Measurements from ENCODE around the gene MYOM3.
"Not testable (repeated sequence)": the region's sequence is repeated elsewhere in the genome, so short reads cannot be mapped to it uniquely, and the experiment has no call there.

The MYOM3 gene

DNA sequence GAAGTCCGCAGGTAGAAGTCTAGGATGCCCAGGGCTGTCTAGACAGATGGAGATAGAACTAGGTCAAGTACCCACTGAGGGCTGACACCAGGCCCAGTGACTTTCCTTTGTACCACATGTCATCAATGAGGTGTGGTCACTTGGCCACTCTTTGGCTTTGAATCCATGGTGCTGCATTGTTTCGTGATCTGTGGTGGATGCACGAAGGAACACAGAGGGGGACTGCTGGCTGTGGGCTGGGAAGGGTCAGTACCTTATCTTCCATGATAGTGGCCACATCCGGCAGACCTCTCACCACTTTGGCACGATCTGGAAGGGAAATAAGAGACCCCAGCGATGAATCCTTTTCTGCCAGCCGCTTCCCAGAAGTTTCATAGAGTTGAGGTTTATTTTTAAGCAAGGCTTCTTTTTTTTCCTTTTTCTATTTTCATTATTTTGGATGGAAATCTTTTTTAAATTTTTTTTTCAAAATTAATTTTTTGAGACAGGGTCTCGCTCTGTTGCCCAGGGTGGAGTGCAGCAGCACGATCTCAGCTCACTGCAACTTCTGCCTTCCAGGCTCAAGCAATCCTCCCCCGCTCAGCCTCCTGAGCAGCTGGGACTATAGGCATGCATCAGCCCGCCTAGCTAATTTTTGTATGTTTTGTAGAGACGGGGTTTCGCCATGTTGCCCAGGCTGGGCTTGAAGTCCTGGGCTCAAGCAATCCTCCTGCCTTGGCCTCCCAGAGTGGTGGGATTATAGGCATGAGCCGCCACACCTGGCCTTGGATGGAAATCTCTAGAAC, 53.1 kb downstream of the MYOM3 start:
- Histone ChIP-seq H3K36me3 (ENCODE audit: control insufficient read depth in 2 of 2, insufficient read depth in 2 of 2, low read length in 2 of 2) (no peaks in the 10 kb centered on the region), H3K27ac (ENCODE audit: low read depth in 2 of 2, low read length in 2 of 2) (no peak overlapping the region), H3K4me3 (ENCODE audit: low read length in 2 of 2) (no peak overlapping the region), H3K9ac (ENCODE audit: low read depth in 1 of 2, low read length in 2 of 2) (no peak overlapping the region), H3K4me1 (ENCODE audit: control insufficient read depth in 2 of 2, insufficient read depth in 2 of 2, low read length in 2 of 2) (no peaks in the 10 kb centered on the region), H3K9me3 (ENCODE audit: control insufficient read depth in 2 of 2, low read length in 2 of 2) (no peaks in the 10 kb centered on the region), H3K27me3 (ENCODE audit: control insufficient read depth in 2 of 2, insufficient read depth in 2 of 2, low read length in 2 of 2) (no peaks in the 10 kb centered on the region)

DNA sequence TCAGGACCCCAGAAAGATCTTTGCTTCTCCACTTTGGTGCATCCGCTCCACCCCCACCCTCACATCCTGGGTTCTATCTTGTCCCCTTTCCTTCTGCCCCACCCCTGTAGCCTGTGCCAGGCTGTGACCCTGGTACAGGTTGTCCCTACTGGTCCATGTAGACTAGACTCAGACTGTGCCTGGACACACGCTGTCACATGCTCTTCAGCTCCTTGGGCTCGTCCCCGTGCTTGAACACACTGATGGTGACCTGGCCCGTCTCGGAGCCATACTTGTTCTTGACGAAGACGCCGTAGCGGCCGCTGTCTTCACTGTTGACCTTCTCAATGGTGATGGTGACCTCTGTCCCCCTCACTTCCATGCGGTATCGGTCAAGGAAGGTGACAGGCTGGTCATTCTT, 54.8 kb downstream of the MYOM3 start:
- Histone ChIP-seq H3K36me3 (ENCODE audit: control insufficient read depth in 2 of 2, insufficient read depth in 2 of 2, low read length in 2 of 2) (no peaks in the 10 kb centered on the region), H3K9me3 (ENCODE audit: control insufficient read depth in 2 of 2, low read length in 2 of 2) (no peaks in the 10 kb centered on the region), H3K27ac (ENCODE audit: low read depth in 2 of 2, low read length in 2 of 2) (no peak overlapping the region), H3K4me3 (ENCODE audit: low read length in 2 of 2) (no peak overlapping the region), H3K9ac (ENCODE audit: low read depth in 1 of 2, low read length in 2 of 2) (no peak overlapping the region), H3K4me1 (ENCODE audit: control insufficient read depth in 2 of 2, insufficient read depth in 2 of 2, low read length in 2 of 2) (no peaks in the 10 kb centered on the region), H3K27me3 (ENCODE audit: control insufficient read depth in 2 of 2, insufficient read depth in 2 of 2, low read length in 2 of 2) (no peaks in the 10 kb centered on the region)

DNA sequence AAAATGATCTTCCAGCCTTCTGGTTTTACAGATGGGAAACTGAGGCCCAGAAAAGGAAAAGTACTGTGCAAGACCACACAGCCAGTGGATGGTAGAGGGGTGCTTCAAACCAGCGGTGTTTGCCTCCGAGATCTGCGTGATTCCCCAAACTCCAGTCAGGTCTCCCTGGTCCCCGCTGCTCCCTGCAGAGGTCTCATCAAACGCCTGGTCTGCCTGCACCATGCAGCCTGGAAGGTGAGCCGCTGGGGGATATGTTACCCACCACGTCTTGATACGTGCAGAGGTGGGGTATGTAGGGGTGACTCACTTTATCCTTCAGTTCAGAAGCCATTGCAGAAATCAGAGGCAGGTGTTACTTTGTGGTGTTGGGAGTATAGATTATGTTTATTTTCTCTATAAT, 56.3 kb downstream of the MYOM3 start:
- no peak overlapping the region for H3K9ac ChIP-seq (ENCODE audit: low read depth in 1 of 2, low read length in 2 of 2)
- no peaks in the 10 kb centered on the region for H3K4me1 ChIP-seq (ENCODE audit: control insufficient read depth in 2 of 2, insufficient read depth in 2 of 2, low read length in 2 of 2)
- no peaks in the 10 kb centered on the region for H3K36me3 ChIP-seq (ENCODE audit: control insufficient read depth in 2 of 2, insufficient read depth in 2 of 2, low read length in 2 of 2)
- H3K27ac ChIP-seq (ENCODE audit: low read depth in 2 of 2, low read length in 2 of 2), result no peak overlapping the region
- no peaks in the 10 kb centered on the region for H3K9me3 ChIP-seq (ENCODE audit: control insufficient read depth in 2 of 2, low read length in 2 of 2)
- H3K27me3 ChIP-seq (ENCODE audit: control insufficient read depth in 2 of 2, insufficient read depth in 2 of 2, low read length in 2 of 2), result no peaks in the 10 kb centered on the region
- no peak overlapping the region for H3K4me3 ChIP-seq (ENCODE audit: low read length in 2 of 2)

DNA sequence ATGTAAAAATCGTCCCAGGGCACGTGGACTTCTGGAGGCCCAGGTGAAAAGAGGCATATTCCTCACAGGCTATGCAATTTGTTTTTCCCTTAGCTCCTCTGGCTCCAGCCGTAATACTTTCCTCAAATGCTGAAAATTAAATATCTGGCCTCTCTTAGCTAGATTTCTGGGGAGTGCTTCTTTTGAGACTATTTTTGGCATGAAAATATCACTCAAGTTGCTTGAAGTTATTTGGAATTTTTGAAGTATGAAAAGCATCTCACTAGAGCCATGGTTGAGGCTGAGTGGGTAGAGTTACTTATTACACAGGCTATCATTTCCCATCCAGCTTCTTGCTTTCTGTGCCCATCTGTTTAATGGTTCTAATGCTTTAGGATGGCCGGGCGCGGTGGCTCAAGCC, 59.7 kb downstream of the MYOM3 start:
- Histone ChIP-seq H3K9ac (ENCODE audit: low read depth in 1 of 2, low read length in 2 of 2) (no peak overlapping the region), H3K4me1 (ENCODE audit: control insufficient read depth in 2 of 2, insufficient read depth in 2 of 2, low read length in 2 of 2) (no peaks in the 10 kb centered on the region), H3K4me3 (ENCODE audit: low read length in 2 of 2) (no peak overlapping the region), H3K27me3 (ENCODE audit: control insufficient read depth in 2 of 2, insufficient read depth in 2 of 2, low read length in 2 of 2) (no peaks in the 10 kb centered on the region), H3K27ac (ENCODE audit: low read depth in 2 of 2, low read length in 2 of 2) (no peak overlapping the region), H3K36me3 (ENCODE audit: control insufficient read depth in 2 of 2, insufficient read depth in 2 of 2, low read length in 2 of 2) (no peaks in the 10 kb centered on the region), H3K9me3 (ENCODE audit: control insufficient read depth in 2 of 2, low read length in 2 of 2) (no peaks in the 10 kb centered on the region)

DNA sequence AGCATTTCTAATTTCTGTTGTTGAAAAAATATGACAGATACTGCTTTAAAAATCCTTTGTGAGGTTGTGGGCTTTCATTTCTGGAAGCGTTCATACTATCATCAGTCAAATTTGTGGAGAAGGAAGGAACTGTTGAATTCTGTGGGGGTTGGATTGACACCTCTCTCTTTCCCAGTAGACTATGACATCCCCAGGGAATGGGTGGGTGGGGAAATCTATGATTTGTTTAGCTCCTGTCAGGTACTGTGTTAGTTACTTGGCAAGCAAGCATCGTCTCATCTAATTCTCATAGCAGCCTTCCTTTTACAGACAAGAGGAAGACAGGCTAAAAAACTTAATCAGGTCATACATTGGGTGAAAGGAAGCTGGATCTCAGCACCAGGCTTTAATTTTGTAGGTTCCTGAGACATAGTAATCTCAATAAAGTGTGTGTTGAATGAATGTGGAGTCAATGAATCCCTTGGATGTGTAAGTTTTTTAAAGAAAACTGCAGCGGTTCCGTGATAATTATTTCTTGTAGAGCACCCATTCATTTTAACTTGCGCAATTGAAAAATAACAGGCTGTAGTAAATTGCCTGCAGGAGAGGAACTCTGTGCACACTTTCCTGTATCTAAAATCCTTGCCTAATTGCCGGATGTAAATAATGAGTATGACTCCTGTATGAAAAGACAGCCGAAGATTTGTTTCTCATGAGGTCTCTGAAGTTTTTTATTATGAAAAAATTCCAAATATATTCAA, 60.6 kb downstream of the MYOM3 start:
- Histone ChIP-seq H3K36me3 (ENCODE audit: control insufficient read depth in 2 of 2, insufficient read depth in 2 of 2, low read length in 2 of 2) (no peaks in the 10 kb centered on the region), H3K27ac (ENCODE audit: low read depth in 2 of 2, low read length in 2 of 2) (no peak overlapping the region), H3K27me3 (ENCODE audit: control insufficient read depth in 2 of 2, insufficient read depth in 2 of 2, low read length in 2 of 2) (no peaks in the 10 kb centered on the region), H3K4me1 (ENCODE audit: control insufficient read depth in 2 of 2, insufficient read depth in 2 of 2, low read length in 2 of 2) (no peaks in the 10 kb centered on the region), H3K4me3 (ENCODE audit: low read length in 2 of 2) (no peak overlapping the region), H3K9ac (ENCODE audit: low read depth in 1 of 2, low read length in 2 of 2) (no peak overlapping the region), H3K9me3 (ENCODE audit: control insufficient read depth in 2 of 2, low read length in 2 of 2) (no peaks in the 10 kb centered on the region)

DNA sequence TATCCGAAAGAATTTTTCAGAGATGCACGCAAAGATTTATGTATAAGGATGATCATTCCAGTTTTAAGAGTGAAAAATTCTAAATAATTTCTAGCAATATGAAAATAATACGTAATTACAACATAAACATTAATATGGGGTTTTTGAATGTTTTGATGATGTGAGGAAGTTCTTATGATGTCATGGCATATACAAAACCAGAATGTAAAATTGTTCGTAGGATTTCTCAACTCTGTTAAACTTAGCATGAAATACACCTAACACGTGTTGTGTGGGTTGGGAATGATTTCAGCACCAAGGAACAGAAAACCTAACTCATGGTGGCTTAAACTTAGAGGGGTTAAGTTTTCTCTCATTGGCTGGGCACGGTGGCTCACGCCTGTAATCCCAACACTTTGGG, 62.2 kb downstream of the MYOM3 start:
- H3K9ac ChIP-seq (ENCODE audit: low read depth in 1 of 2, low read length in 2 of 2), result no peak overlapping the region
- no peaks in the 10 kb centered on the region for H3K27me3 ChIP-seq (ENCODE audit: control insufficient read depth in 2 of 2, insufficient read depth in 2 of 2, low read length in 2 of 2)
- no peaks in the 10 kb centered on the region for H3K36me3 ChIP-seq (ENCODE audit: control insufficient read depth in 2 of 2, insufficient read depth in 2 of 2, low read length in 2 of 2)
- H3K4me3 ChIP-seq (ENCODE audit: low read length in 2 of 2), result no peak overlapping the region
- H3K27ac ChIP-seq (ENCODE audit: low read depth in 2 of 2, low read length in 2 of 2), result no peak overlapping the region
- H3K4me1 ChIP-seq (ENCODE audit: control insufficient read depth in 2 of 2, insufficient read depth in 2 of 2, low read length in 2 of 2), result peaks cover 0 to 4% of the 10 kb centered on the region in 2 donors
- no peaks in the 10 kb centered on the region for H3K9me3 ChIP-seq (ENCODE audit: control insufficient read depth in 2 of 2, low read length in 2 of 2)

DNA sequence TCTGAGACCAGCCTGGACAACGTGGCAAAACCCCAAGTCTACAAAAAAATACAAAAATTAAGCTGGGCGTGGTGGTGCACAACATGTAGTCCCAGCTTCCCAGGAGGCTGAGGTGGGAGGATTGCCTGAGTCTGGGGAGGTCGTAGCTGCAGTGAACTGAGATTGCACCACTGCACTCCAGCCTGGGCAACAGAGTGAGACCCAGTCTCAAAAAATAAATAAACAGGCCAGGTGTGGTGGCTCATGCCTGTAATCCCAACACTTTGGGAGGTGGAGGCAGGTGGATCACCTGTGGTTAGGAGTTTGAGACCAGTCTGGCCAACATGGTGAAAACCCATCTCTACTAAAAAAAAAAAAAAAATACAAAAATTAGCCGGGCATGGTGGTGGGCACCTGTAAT, 63.0 kb downstream of the MYOM3 start:
- not testable (repeated sequence) for H3K27me3 ChIP-seq (ENCODE audit: control insufficient read depth in 2 of 2, insufficient read depth in 2 of 2, low read length in 2 of 2); H3K4me3 ChIP-seq (ENCODE audit: low read length in 2 of 2); H3K4me1 ChIP-seq (ENCODE audit: control insufficient read depth in 2 of 2, insufficient read depth in 2 of 2, low read length in 2 of 2); H3K9ac ChIP-seq (ENCODE audit: low read depth in 1 of 2, low read length in 2 of 2); H3K36me3 ChIP-seq (ENCODE audit: control insufficient read depth in 2 of 2, insufficient read depth in 2 of 2, low read length in 2 of 2); H3K27ac ChIP-seq (ENCODE audit: low read depth in 2 of 2, low read length in 2 of 2); H3K9me3 ChIP-seq (ENCODE audit: control insufficient read depth in 2 of 2, low read length in 2 of 2)

DNA sequence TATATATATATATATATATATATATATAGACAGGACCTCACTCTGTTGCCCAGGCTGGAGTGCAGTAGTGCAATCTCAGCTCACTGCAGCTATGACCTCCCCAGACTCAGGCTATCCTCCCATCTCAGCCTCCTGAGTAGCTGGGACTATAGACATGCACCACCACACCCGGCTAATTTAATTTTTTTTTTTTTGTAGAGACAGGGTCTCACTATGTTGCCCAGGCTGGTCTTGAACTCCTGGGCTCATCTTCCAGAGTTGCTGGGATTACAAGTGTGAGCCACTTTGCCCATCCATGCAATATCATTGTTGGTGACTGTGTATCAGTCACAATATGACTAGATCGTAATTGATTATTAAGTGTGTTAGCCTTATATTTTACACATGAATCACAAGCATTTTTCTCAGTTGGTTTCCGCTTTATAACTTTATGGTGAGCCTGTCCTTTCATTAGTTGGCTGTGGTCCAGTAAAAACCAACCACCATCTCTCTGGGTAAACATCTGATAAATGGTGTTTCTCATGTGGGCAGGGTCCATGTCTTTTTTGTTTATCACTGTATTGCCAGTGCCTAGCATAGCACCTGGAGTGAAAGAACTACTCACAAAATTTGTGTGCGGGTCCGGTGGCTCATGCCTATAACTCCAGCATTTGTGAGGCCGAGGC, 63.6 kb downstream of the MYOM3 start:
- Histone ChIP-seq H3K4me1 (ENCODE audit: control insufficient read depth in 2 of 2, insufficient read depth in 2 of 2, low read length in 2 of 2) (peaks cover 0 to 4% of the 10 kb centered on the region in 2 donors), H3K4me3 (ENCODE audit: low read length in 2 of 2) (no peak overlapping the region), H3K9ac (ENCODE audit: low read depth in 1 of 2, low read length in 2 of 2) (no peak overlapping the region), H3K27me3 (ENCODE audit: control insufficient read depth in 2 of 2, insufficient read depth in 2 of 2, low read length in 2 of 2) (no peaks in the 10 kb centered on the region), H3K9me3 (ENCODE audit: control insufficient read depth in 2 of 2, low read length in 2 of 2) (no peaks in the 10 kb centered on the region), H3K36me3 (ENCODE audit: control insufficient read depth in 2 of 2, insufficient read depth in 2 of 2, low read length in 2 of 2) (no peaks in the 10 kb centered on the region), H3K27ac (ENCODE audit: low read depth in 2 of 2, low read length in 2 of 2) (no peak overlapping the region)

DNA sequence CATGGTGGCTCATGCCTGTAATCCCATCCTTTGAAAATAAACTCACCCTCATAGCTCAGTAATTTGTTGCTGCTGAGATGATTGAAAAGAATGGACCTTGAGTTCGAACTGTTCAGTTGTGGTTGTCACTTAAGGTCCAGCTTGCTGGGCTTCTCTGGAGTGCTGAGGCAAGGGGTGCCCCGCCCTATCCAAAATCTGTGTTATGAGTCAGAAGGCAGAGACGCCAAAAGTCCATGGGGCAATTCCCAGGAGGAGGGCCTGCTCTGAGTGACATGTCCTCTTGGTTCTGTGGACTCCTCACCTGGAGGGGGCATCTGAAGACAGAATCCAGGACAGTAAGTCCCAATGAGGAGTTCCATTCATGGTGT, 64.8 kb downstream of the MYOM3 start:
- Histone ChIP-seq H3K4me1 (ENCODE audit: control insufficient read depth in 2 of 2, insufficient read depth in 2 of 2, low read length in 2 of 2) (peaks cover 0 to 4% of the 10 kb centered on the region in 2 donors), H3K4me3 (ENCODE audit: low read length in 2 of 2) (no peak overlapping the region), H3K9me3 (ENCODE audit: control insufficient read depth in 2 of 2, low read length in 2 of 2) (no peaks in the 10 kb centered on the region), H3K27ac (ENCODE audit: low read depth in 2 of 2, low read length in 2 of 2) (no peak overlapping the region), H3K36me3 (ENCODE audit: control insufficient read depth in 2 of 2, insufficient read depth in 2 of 2, low read length in 2 of 2) (no peaks in the 10 kb centered on the region), H3K9ac (ENCODE audit: low read depth in 1 of 2, low read length in 2 of 2) (no peak overlapping the region), H3K27me3 (ENCODE audit: control insufficient read depth in 2 of 2, insufficient read depth in 2 of 2, low read length in 2 of 2) (no peaks in the 10 kb centered on the region)

DNA sequence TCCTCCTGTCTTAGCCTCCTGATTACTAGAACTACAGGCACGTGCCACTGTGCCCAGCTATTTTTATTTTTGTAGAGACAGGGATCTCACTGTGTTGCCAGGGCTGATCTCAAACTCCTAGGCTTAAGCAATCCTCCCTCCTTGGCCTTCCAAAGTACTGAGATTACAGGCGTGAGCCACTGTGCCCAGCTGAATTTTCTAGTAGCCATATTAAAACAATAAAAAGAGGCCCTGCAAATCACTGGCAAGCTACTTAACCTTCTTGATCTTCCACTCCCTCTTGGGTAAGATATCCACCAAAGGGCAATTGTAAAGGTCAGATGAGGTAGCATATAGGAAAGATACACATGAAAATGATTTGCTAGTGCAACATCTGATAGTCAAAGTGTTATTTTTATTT, 66.2 kb downstream of the MYOM3 start:
- Histone ChIP-seq H3K9me3 (ENCODE audit: control insufficient read depth in 2 of 2, low read length in 2 of 2) (no peaks in the 10 kb centered on the region), H3K27me3 (ENCODE audit: control insufficient read depth in 2 of 2, insufficient read depth in 2 of 2, low read length in 2 of 2) (no peaks in the 10 kb centered on the region), H3K27ac (ENCODE audit: low read depth in 2 of 2, low read length in 2 of 2) (no peak overlapping the region), H3K9ac (ENCODE audit: low read depth in 1 of 2, low read length in 2 of 2) (no peak overlapping the region), H3K36me3 (ENCODE audit: control insufficient read depth in 2 of 2, insufficient read depth in 2 of 2, low read length in 2 of 2) (no peaks in the 10 kb centered on the region), H3K4me3 (ENCODE audit: low read length in 2 of 2) (no peak overlapping the region), H3K4me1 (ENCODE audit: control insufficient read depth in 2 of 2, insufficient read depth in 2 of 2, low read length in 2 of 2) (peaks cover 0 to 4% of the 10 kb centered on the region in 2 donors)
